Esophagus muscularis mucosa (tissue), 4 donors: ENCODE measurements around the gene C9orf43. TPM values are rescaled to one million over a fixed set of nuclear protein-coding genes. Genes with fewer than 3 reads are reported as not detected.

Source experiments
- DNase-seq: peaks from one replicate; pipeline ENCODE4 v3.0.0-alpha.2; 2017; ENCODE audit errors: extremely low spot score
- H3K27ac ChIP-seq, 4 donors: fragments of 200-600 bp; sonication (generic); replicated peaks in 1 of 4; 1 replicate in 3 of 4; 2 replicates in 1 of 4; pipeline ENCODE4 v1.5.1; 2016 to 2019; ENCODE audit warnings: mild to moderate bottlenecking in 1 of 4
- H3K27me3 ChIP-seq, 4 donors: fragments of 200-600 bp; sonication (generic); one replicate each; pipeline versions ENCODE4 v1.5.1 to v1.6.0; 2016 to 2019
- H3K36me3 ChIP-seq, 4 donors: fragments of 200-600 bp; sonication (generic); one replicate each; pipeline ENCODE4 v1.5.1; 2016 to 2019
- H3K4me1 ChIP-seq, 4 donors: fragments of 200-600 bp; sonication (generic); one replicate each; pipeline ENCODE4 v1.5.1; 2016 to 2019
- H3K4me3 ChIP-seq, 4 donors: fragments of 200-600 bp; sonication (generic); 1 replicate in 2 of 4; 2 replicates in 2 of 4; pipeline ENCODE4 v1.5.1; 2016 to 2019; ENCODE audit warnings: mild to moderate bottlenecking in 4 of 4, moderate library complexity in 1 of 4
- H3K9me3 ChIP-seq, 4 donors: fragments of 200-600 bp; sonication (generic); 1 replicate in 3 of 4; 2 replicates in 1 of 4; pipeline ENCODE4 v1.5.1; 2016 to 2019
- CTCF ChIP-seq, 3 experiments: fragments of 200-600 bp in 2 of 3; fragments of 450-650 bp in 1 of 3; sonication (generic) in 2 of 3; IDR thresholded peaks; one replicate each; pipeline ENCODE4 v1.5.1; 2017 to 2019; ENCODE audit warnings: antibody characterized with exemption in 3 of 3, mild to moderate bottlenecking in 2 of 3, moderate library complexity in 1 of 3
- EP300 ChIP-seq: sonication (generic); formaldehyde crosslinking; IDR thresholded peaks from one replicate; pipeline ENCODE4 v1.6.1; 2017; ENCODE audit warnings: antibody characterized with exemption
- POLR2A ChIP-seq: fragments of 450-650 bp; IDR thresholded peaks from one replicate; pipeline ENCODE4 v1.6.1; 2017; ENCODE audit warnings: antibody characterized with exemption, moderate library complexity, mild to moderate bottlenecking, low read depth
- POLR2AphosphoS5 ChIP-seq, 2 donors: sonication (generic); formaldehyde crosslinking; IDR thresholded peaks; one replicate each; pipeline ENCODE4 v1.6.1; 2017; ENCODE audit warnings: antibody characterized with exemption in 2 of 2
- WGBS: methylation state at CpG from one replicate; pipeline ENCODE4 v1.1.5; 2018; 5-methylcytosine and 5-hydroxymethylcytosine counted together
- intact Hi-C: fragments of 100-400 bp; cut with DNase I; formaldehyde crosslinking; loops from one replicate; pipeline ENCODE4 v1.15.1; 2023
- total RNA-seq, 4 donors: library from RNA; depleted of rRNA; stranded (reverse); fragments of >200 nt; gene quantifications; one replicate each; pipeline versions ENCODE4 v1.1.0 to v1.2.1, GENCODE V29; 2016

C9orf43 gene
- total RNA-seq, 4 donors from 2014 or later, result 0.17 to 1.8 TPM; not detected in 2

- H3K4me3 ChIP-seq, result no peak overlapping the region
- no peak overlapping the region for H3K27ac ChIP-seq
- H3K4me1 ChIP-seq, result no peaks in the 10 kb centered on the region
- H3K9me3 ChIP-seq, result no peaks in the 10 kb centered on the region
- intact Hi-C loops, result no loop called here
- WGBS, result 79% methylated on average over 4 of the region's 4 CpGs
- no peaks in the 10 kb centered on the region for H3K36me3 ChIP-seq
- no peaks in the 10 kb centered on the region for H3K27me3 ChIP-seq
- TF ChIP-seq POLR2A (no peak), CTCF (IDR thresholded peaks at IDR 0.05) (no peak), POLR2AphosphoS5 (IDR thresholded peaks at IDR 0.05) (no peak), EP300 (no peak)
- no peak for DNase-seq
These were observed 6.8 kb downstream of the C9orf43 start for GRCh38 chr9:113417370-113417769.

GRCh38 chr9:113421726-113422125 is 11.2 kb downstream of the C9orf43 start:
- DNase-seq, result no peak
- H3K4me3 ChIP-seq, result no peak overlapping the region
- intact Hi-C loops, result no loop called here
- no peaks in the 10 kb centered on the region for H3K4me1 ChIP-seq
- H3K27me3 ChIP-seq, result no peaks in the 10 kb centered on the region
- 72% methylated on average over 3 of the region's 3 CpGs for WGBS
- TF ChIP-seq EP300 (no peak), CTCF (IDR thresholded peaks at IDR 0.05) (no peak), POLR2AphosphoS5 (IDR thresholded peaks at IDR 0.05) (no peak), POLR2A (no peak)
- H3K9me3 ChIP-seq, result no peaks in the 10 kb centered on the region
- H3K27ac ChIP-seq, result no peak overlapping the region
- no peaks in the 10 kb centered on the region for H3K36me3 ChIP-seq

GRCh38 chr9:113425072-113425471 is 14.5 kb downstream of the C9orf43 start:
- no peak for TF ChIP-seq POLR2AphosphoS5 (IDR thresholded peaks at IDR 0.05)
- H3K9me3 ChIP-seq, result no peaks in the 10 kb centered on the region
- H3K27me3 ChIP-seq, result no peaks in the 10 kb centered on the region
- no peaks in the 10 kb centered on the region for H3K36me3 ChIP-seq
- no peak overlapping the region for H3K4me3 ChIP-seq
- intact Hi-C loops, result no loop called here
- 43% methylated on average over 2 of the region's 2 CpGs for WGBS
- H3K27ac ChIP-seq, result no peak overlapping the region
- no peaks in the 10 kb centered on the region for H3K4me1 ChIP-seq
- no peak for DNase-seq

- Histone ChIP-seq H3K36me3 (no peaks in the 10 kb centered on the region), H3K9me3 (no peaks in the 10 kb centered on the region), H3K27ac (no peak overlapping the region), H3K4me3 (no peak overlapping the region), H3K4me1 (no peaks in the 10 kb centered on the region), H3K27me3 (no peaks in the 10 kb centered on the region)
- WGBS, result 100% methylated on average over 1 of the region's 1 CpG
- intact Hi-C loops, result no loop called here
- TF ChIP-seq EP300 (no peak), CTCF (IDR thresholded peaks at IDR 0.05) (no peak), POLR2AphosphoS5 (IDR thresholded peaks at IDR 0.05) (no peak), POLR2A (no peak)
- DNase-seq, result no peak
These were observed 16.2 kb downstream of the C9orf43 start for GRCh38 chr9:113426701-113427100.

GRCh38 chr9:113427629-113428028 is 17.1 kb downstream of the C9orf43 start:
- Histone ChIP-seq H3K27ac (no peak overlapping the region), H3K36me3 (no peaks in the 10 kb centered on the region), H3K27me3 (no peaks in the 10 kb centered on the region), H3K9me3 (no peaks in the 10 kb centered on the region), H3K4me3 (no peak overlapping the region), H3K4me1 (no peaks in the 10 kb centered on the region)
- TF ChIP-seq EP300 (no peak), CTCF (IDR thresholded peaks at IDR 0.05) (no peak), POLR2A (no peak), POLR2AphosphoS5 (IDR thresholded peaks at IDR 0.05) (no peak)
- 90% methylated on average over 2 of the region's 2 CpGs for WGBS
- DNase-seq, result no peak
- intact Hi-C loops, result no loop called here
